B cell (primary cell): ENCODE results near the gene NUP160. TPM values are rescaled to one million over a fixed set of nuclear protein-coding genes. Genes with fewer than 3 reads are reported as not detected.
A peak's percentile ranks its signal among the peaks of the same experiment; 100 is the strongest.

ENCODE experiments used
- ATAC-seq: fragments of 200-7000 bp; cut with Tn5 transposase; one replicate; pipeline ENCODE4 v1.10.0; 2021; ENCODE audit warnings: low read depth, mild to moderate bottlenecking, moderate number of reproducible peaks, moderate library complexity
- CTCF ChIA-PET: fragments of 350-600 bp; sonication (Branson Sonifier 250); formaldehyde crosslinking; loops from one replicate; lab custom pipeline; 2021; ENCODE audit warnings: antibody characterized with exemption, inconsistent platforms; lab: Charles Lee
- POLR2A ChIA-PET: fragments of 350-600 bp; sonication (Branson Sonifier 250); formaldehyde crosslinking; loops from one replicate; lab custom pipeline; 2021; ENCODE audit warnings: antibody characterized with exemption; lab: Charles Lee
- DNase-seq: peaks from one replicate; pipeline ENCODE4 v3.0.0; 2013
- H2AFZ ChIP-seq: 2 replicates; pipeline ENCODE4 v1.6.1; 2012; ENCODE audit warnings: mild to moderate bottlenecking, low read depth, low read length; ENCODE audit not compliant: insufficient read depth, poor library complexity, severe bottlenecking
- H3K27ac ChIP-seq, 2 donors: 1 replicate in 1 of 2; 2 replicates in 1 of 2; pipeline ENCODE4 v1.5.1; 2012 to 2013; ENCODE audit warnings: low read length in 2 of 2, mild to moderate bottlenecking in 2 of 2, moderate library complexity in 1 of 2
- H3K27me3 ChIP-seq, 4 experiments: fragments of 200-600 bp in 1 of 4; sonication (generic) in 1 of 4; replicated peaks in 1 of 4; 1 replicate in 2 of 4; 2 replicates in 2 of 4; pipeline versions ENCODE4 v1.6.1 to v1.7.0; 2013 to 2016; ENCODE audit warnings: low read length in 3 of 4, mild to moderate bottlenecking in 2 of 4, mixed read lengths in 1 of 4, moderate library complexity in 1 of 4; ENCODE audit not compliant: insufficient read depth in 4 of 4, control insufficient read depth in 3 of 4; ENCODE audit errors: control extremely low read depth in 1 of 4
- H3K36me3 ChIP-seq, 2 experiments: replicated peaks in 1 of 2; 1 replicate in 1 of 2; 2 replicates in 1 of 2; pipeline versions ENCODE4 v1.6.1 to v1.7.1; 2013; ENCODE audit warnings: low read length in 1 of 2; ENCODE audit not compliant: insufficient read depth in 2 of 2, control insufficient read depth in 1 of 2; ENCODE audit errors: control extremely low read depth in 1 of 2, extremely low read depth in 1 of 2
- H3K4me1 ChIP-seq, 2 donors: fragments of 200-600 bp in 1 of 2; sonication (generic) in 1 of 2; 1 replicate in 1 of 2; 2 replicates in 1 of 2; pipeline versions ENCODE4 v1.5.1 to v1.6.1; 2013 to 2017; ENCODE audit warnings: low read length in 2 of 2; ENCODE audit not compliant: control insufficient read depth in 2 of 2, insufficient read depth in 2 of 2
- H3K4me2 ChIP-seq: replicated peaks from 2 replicates; pipeline ENCODE3; 2012; ENCODE audit warnings: mild to moderate bottlenecking, low read depth, low read length; ENCODE audit not compliant: poor library complexity, severe bottlenecking
- H3K4me3 ChIP-seq, 5 experiments: fragments of 200-600 bp in 1 of 5; sonication (generic) in 1 of 5; 1 replicate in 3 of 5; 2 replicates in 2 of 5; pipeline versions ENCODE4 v1.5.1 to v1.7.0; 2011 to 2016; ENCODE audit warnings: low read length in 4 of 5, mild to moderate bottlenecking in 4 of 5, low read depth in 2 of 5, control low read depth in 1 of 5, moderate library complexity in 1 of 5; ENCODE audit not compliant: insufficient read depth in 1 of 5; ENCODE audit errors: control extremely low read depth in 1 of 5, extremely low read depth in 1 of 5
- H3K79me2 ChIP-seq: fragments of 200-600 bp; sonication (generic); one replicate; pipeline ENCODE4 v1.6.0; 2016; ENCODE audit warnings: low read length; ENCODE audit not compliant: control insufficient read depth, insufficient read depth
- H3K9ac ChIP-seq: fragments of 200-600 bp; sonication (generic); 2 replicates; pipeline ENCODE4 v1.6.1; 2017; ENCODE audit warnings: mild to moderate bottlenecking, low read length, moderate library complexity
- H3K9me3 ChIP-seq, 3 donors: one replicate each; pipeline versions ENCODE4 v1.6.1 to v1.7.1; 2013; ENCODE audit warnings: low read length in 2 of 3; ENCODE audit not compliant: control insufficient read depth in 2 of 3, insufficient read depth in 1 of 3; ENCODE audit errors: control extremely low read depth in 1 of 3
- H4K20me1 ChIP-seq: 2 replicates; pipeline ENCODE4 v1.6.0; 2012; ENCODE audit warnings: mild to moderate bottlenecking, low read length; ENCODE audit not compliant: insufficient read depth, control insufficient read depth, poor library complexity, severe bottlenecking
- H3K27ac Mint-ChIP-seq: one replicate; pipeline ENCODE4 v1.8.0; 2021; ENCODE audit warnings: mixed read lengths
- H3K27me3 Mint-ChIP-seq: one replicate; pipeline ENCODE4 v1.8.0; 2021; ENCODE audit warnings: mixed read lengths
- H3K4me1 Mint-ChIP-seq: one replicate; pipeline ENCODE4 v1.8.0; 2021; ENCODE audit warnings: mixed read lengths
- H3K4me3 Mint-ChIP-seq: one replicate; pipeline ENCODE4 v1.8.0; 2021; ENCODE audit warnings: mixed read lengths
- H3K9me3 Mint-ChIP-seq: one replicate; pipeline ENCODE4 v1.8.0; 2022; ENCODE audit warnings: mixed read lengths; ENCODE audit not compliant: insufficient read depth
- EZH2 ChIP-seq: IDR thresholded peaks from 2 replicates; pipeline ENCODE4 v1.6.1; 2012; ENCODE audit warnings: borderline replicate concordance, low read depth, mild to moderate bottlenecking, moderate library complexity, low read length; ENCODE audit not compliant: insufficient read depth, poor library complexity, severe bottlenecking
- WGBS: methylation state at CpG from one replicate; pipeline ENCODE4 v1.1.5; 2013; ENCODE audit warnings: missing lambda C conversion rate; ENCODE audit not compliant: insufficient coverage; 5-methylcytosine and 5-hydroxymethylcytosine counted together
- intact Hi-C: fragments of 100-400 bp; cut with micrococcal nuclease; formaldehyde crosslinking; loops from one replicate; pipeline ENCODE4 v1.10.0; 2022
- polyA plus RNA-seq: library from polyadenylated mRNA; depleted of rRNA; stranded (reverse); fragments of >200 nt; gene quantifications from 2 replicates; pipeline ENCODE4 v1.2.3, GENCODE V29; 2012
- total RNA-seq, 2 donors: library from RNA; stranded (reverse); fragments of 120-200 nt in 1 of 2; gene quantifications; 1 replicate in 1 of 2; 2 replicates in 1 of 2; pipeline versions ENCODE4 v1.2.3 to v1.2.4, GENCODE V29; 2013 to 2022
- TF ChIP-seq, protein P1 (sequence below): fragments of 200-600 bp; IDR thresholded peaks from one replicate; pipeline ENCODE4 v1.8.0; 2022; ENCODE audit warnings: antibody characterized with exemption, mild to moderate bottlenecking

NUP160 gene
- total and polyA plus RNA-seq, 2 donors (not counting 1 experiment from before 2014, with no cell fraction given), result 26.3 to 74.3 TPM

DNA sequence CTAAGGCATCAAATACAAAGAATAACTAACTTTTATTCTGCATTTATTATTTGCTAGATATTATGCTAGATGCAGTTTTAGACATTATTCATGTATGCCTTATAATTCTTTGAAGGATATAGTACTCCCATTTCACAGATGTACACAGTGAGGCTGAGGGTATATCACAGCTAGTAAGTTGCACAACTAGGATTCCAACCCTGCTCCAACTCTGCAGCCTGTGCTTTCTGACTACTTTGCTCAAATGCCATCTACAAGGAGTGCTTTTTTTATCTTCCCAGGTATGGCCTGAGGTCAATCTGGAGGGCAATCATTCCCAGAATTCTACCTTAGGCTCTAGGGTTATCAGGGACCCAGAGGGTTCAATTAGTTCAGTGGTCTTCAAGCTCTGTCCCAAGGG lies 28.4 kb downstream of the NUP160 start:
- peaks cover 23% of the 10 kb centered on the region for H3K79me2 ChIP-seq
- no peak overlapping the region for H3K9ac ChIP-seq
- H4K20me1 ChIP-seq, result peaks cover 8% of the 10 kb centered on the region
- H3K4me2 ChIP-seq, result no peak overlapping the region
- peaks cover 4 to 5% of the 10 kb centered on the region in 2 donors for H3K4me1 ChIP-seq
- Mint-ChIP-seq H3K4me3 (no peak overlapping the region), H3K27ac (peak overlapping the region; percentile 15), H3K4me1 (peaks cover 6% of the 10 kb centered on the region), H3K9me3 (no peaks in the 10 kb centered on the region), H3K27me3 (no peaks in the 10 kb centered on the region)
- ATAC-seq, result no peak
- no peak overlapping the region for H2AFZ ChIP-seq
- no peaks in the 10 kb centered on the region for H3K27me3 ChIP-seq
- H3K36me3 ChIP-seq, result peaks cover 22 to 63% of the 10 kb centered on the region in 2 experiments
- no peak overlapping the region for H3K27ac ChIP-seq
- intact Hi-C loops, result no loop called here
- no peak for DNase-seq
- no peak overlapping the region for H3K4me3 ChIP-seq
- POLR2A ChIA-PET, result no interaction called here
- TF ChIP-seq, protein P1, sequence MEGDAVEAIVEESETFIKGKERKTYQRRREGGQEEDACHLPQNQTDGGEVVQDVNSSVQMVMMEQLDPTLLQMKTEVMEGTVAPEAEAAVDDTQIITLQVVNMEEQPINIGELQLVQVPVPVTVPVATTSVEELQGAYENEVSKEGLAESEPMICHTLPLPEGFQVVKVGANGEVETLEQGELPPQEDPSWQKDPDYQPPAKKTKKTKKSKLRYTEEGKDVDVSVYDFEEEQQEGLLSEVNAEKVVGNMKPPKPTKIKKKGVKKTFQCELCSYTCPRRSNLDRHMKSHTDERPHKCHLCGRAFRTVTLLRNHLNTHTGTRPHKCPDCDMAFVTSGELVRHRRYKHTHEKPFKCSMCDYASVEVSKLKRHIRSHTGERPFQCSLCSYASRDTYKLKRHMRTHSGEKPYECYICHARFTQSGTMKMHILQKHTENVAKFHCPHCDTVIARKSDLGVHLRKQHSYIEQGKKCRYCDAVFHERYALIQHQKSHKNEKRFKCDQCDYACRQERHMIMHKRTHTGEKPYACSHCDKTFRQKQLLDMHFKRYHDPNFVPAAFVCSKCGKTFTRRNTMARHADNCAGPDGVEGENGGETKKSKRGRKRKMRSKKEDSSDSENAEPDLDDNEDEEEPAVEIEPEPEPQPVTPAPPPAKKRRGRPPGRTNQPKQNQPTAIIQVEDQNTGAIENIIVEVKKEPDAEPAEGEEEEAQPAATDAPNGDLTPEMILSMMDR, result no peak
- no peak for TF ChIP-seq EZH2
- CTCF ChIA-PET, result interaction anchor here (0.6 kb wide), 1 partner anchor 335 kb away, joined by 4 read pairs; no protein-coding TSS in a partner anchor
- H3K9me3 ChIP-seq, result no peaks in the 10 kb centered on the region

DNA sequence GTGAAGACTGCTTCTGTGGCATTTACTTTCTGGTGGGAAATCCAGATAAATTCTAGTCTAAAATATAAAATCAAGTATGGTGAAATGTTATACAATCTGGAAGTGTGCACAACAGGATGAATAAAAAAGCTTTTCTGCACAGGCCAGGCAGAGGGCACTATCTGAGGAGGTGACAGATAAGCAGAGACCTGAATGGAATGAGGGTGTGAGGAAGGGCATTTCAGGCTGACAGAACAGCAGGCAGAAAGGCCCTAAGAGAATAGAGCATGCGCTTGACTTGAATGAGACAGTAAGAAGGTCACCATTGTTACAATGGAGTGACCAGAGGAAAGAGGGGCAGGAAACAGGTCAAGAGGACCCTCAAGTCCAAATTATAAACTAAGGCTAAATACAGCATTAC lies 47.4 kb downstream of the NUP160 start:
- no peak for DNase-seq
- Histone ChIP-seq H4K20me1 (no peaks in the 10 kb centered on the region), H3K27ac (no peak overlapping the region), H3K9ac (no peak overlapping the region), H3K36me3 (peaks cover 11 to 72% of the 10 kb centered on the region in 2 experiments), H2AFZ (no peak overlapping the region), H3K4me1 (no peaks in the 10 kb centered on the region), H3K4me2 (no peak overlapping the region), H3K79me2 (no peaks in the 10 kb centered on the region), H3K9me3 (no peaks in the 10 kb centered on the region), H3K4me3 (no peak overlapping the region), H3K27me3 (no peaks in the 10 kb centered on the region)
- POLR2A ChIA-PET, result no interaction called here
- Mint-ChIP-seq H3K27ac (no peak overlapping the region), H3K9me3 (no peaks in the 10 kb centered on the region), H3K4me3 (no peak overlapping the region), H3K4me1 (no peaks in the 10 kb centered on the region), H3K27me3 (no peaks in the 10 kb centered on the region)
- CTCF ChIA-PET, result no interaction called here
- WGBS, result 100% methylated on average over 1 of the region's 1 CpG
- intact Hi-C loops, result loop anchor here (10.0 kb wide), 1 partner anchor 66 kb away; no protein-coding TSS in a partner anchor
- TF ChIP-seq, protein P1, result no peak
- TF ChIP-seq EZH2, result no peak
- ATAC-seq, result no peak
